GM18498 (cell line): Measurements from ENCODE around the gene NTM.

Experiments
- ATAC-seq: cut with Tn5 transposase; IDR thresholded peaks from one replicate; pipeline ENCODE4 v1.9.1; 2021; ENCODE audit warnings: mild to moderate bottlenecking, moderate library complexity; ENCODE audit not compliant: unreplicated experiment

NTM gene

DNA sequence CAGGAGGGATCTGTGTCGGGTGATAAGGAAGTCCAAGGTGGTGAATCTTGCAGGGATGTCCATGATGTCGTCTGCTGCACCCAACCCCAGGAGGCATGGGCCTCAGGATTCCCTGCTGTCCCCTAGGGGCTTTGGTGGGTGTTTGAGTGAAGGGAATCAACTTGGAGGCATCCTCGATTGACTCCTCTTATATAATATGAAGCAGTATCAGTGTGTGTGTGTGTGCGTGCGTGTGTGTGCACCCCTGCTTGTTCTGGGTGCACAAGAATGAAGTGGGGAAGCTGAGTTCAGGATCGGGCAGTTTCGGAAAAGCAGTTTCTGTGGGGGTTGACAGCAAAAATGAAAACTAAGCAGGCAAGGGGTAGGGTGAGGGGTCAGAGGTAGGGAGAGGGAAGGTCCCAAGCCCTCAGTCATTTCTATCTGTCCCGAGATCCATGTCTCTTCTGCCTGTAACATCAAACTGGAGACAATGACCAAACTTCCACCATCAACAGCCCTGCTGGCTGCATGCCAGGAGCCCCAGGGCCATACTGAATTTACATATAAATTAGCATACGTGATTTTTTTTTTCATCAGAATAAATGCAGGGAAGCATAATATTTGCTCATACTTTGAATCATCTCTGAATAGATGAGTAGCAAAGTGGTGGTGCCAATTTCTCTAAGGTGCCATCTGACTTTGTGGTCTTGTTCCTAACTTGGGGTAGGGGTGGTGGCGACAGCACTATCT lies 2.0 kb downstream of the NTM start:
- no peak for ATAC-seq

DNA sequence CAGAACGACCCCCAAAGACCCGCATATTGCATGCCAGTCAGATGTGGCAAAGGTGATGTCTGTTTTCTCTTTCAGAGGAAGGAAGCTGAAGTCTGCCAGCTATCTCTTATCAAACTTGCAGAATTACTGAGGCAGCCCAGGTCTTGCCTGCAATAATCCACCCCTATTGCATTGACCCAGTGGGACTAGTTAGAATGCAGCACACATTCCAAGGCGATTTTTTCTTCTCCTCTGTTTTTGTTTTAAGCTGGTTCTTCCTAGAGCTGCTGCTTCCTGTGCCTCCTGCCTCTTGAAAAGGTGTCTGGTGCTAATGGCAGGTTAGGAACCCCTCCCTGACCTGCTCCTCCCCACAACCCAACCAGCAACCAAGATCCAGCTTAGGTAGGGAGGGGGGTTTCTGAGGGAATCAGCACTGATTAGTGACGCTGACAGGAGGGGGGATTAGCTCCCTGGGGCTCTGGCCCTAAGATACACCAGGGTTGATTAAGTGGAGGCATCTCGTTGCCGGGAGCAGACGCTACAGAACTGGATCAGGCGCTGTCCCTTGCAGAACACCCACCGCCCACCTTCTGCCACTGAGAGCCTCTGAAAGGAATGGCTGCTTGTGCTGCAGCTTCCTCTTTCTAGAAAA lies 2.8 kb downstream of the NTM start:
- no peak for ATAC-seq

- ATAC-seq, result no peak
These were observed 3.3 kb downstream of the NTM start for GRCh38 chr11:131373756-131374155.

- ATAC-seq, result no peak
These were observed 5.0 kb downstream of the NTM start for GRCh38 chr11:131375421-131375820.

DNA sequence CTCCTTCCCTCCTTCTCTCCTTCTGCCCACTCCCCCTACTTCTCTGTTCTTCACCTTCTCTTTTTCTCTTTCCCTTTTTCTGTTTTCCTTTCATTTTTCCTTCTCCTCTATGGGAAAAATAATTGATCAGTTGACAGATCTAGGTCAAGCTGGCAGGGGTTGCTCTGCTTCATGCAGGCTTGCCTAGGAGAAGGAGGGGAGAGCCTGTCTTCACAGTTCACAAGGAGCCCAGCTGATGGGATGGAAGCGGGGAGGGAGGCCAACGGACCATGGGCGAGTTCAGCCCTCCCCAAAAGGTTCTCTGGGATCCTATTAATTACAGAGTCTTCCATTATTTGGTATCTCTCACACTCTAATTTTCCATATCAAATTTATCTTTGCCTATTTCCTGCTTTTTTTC lies 5.5 kb downstream of the NTM start:
- no peak for ATAC-seq

DNA sequence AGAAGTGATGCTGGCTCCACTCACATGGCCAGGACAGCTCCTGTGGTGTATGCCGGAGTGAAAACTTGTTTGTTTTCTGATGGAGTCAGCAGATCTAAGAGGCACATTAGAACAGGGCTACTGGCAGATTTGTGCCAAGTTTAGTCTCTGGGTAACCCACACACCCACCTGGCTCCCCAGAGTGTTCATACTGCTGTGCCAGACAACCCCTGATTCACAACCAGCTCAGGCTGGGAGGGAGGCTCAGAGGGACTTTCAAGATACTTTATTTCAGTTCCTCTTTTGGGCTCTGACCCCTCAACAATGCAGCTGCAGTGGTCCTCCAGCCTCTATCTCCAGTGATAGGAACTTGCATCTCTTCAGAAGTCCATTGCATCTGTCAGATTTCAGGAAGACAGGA lies 8.5 kb downstream of the NTM start:
- ATAC-seq, result peak; percentile 78

GRCh38 chr11:131385763-131386390 lies 15.5 kb downstream of the NTM start:
- ATAC-seq, result no peak

DNA sequence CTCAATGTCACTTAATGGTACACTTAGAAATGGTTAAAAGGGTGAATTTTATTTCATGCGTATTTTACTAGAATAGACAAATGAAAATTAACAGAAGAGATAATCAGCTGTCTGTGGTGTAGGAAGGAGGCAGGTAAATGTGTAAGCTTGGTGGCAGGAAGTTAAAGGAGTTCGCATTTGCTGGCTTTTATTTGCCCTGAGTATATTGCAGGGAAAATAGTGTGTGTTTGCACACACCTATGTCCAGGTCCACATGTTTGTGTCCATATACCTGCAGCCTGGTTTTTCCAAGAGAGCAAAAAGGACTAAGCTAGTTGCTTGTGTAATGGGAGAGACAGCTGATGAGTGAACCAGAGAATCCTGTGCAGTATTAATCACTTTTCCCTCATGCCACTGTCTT lies 16.0 kb downstream of the NTM start:
- no peak for ATAC-seq

- ATAC-seq, result no peak
These were observed 17.6 kb downstream of the NTM start for GRCh38 chr11:131388030-131388429.

DNA sequence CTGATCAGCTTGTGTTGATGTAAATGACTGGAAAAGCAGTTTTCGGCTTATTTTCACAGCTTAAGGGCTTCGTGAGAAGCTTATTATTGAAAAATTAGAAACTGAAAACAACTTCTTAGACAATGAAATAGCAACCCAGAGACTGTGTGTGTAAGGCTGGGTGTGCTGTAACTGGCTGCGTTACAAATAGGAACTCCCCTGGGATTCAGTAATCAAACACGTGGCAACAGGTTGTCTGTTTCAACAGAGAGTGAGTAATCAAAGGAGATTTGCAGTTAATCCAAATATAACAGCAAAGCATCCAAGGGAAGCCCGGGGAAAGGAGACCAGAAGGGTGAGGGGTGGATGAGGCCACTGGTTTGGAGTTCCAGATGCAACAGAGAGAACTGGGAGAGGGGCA lies 19.2 kb downstream of the NTM start:
- no peak for ATAC-seq

- ATAC-seq, result no peak
These were observed 20.8 kb downstream of the NTM start for GRCh38 chr11:131391176-131391575.

GRCh38 chr11:131392528-131393255 lies 22.3 kb downstream of the NTM start:
- no peak for ATAC-seq

GRCh38 chr11:131393691-131394090 lies 23.3 kb downstream of the NTM start:
- ATAC-seq, result no peak

DNA sequence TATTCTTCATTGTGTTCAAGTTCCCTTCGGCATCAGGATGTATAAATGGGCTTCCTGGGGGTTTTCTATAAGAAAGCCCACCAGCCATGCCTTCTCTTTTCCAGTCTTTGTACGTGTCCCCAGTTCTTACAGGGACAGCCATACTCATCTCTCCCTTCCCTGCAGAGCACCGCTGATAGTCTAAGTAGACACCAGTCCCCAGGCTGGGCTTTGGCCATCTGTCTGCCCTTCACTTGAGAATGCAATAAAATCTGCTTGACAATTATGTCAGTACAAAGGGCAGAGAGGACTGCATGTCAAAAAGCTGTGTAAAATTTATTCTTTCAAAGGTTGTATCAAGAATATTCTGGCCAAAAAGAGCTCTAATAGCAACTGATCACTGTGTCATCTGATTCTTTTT lies 27.3 kb downstream of the NTM start:
- ATAC-seq, result no peak

DNA sequence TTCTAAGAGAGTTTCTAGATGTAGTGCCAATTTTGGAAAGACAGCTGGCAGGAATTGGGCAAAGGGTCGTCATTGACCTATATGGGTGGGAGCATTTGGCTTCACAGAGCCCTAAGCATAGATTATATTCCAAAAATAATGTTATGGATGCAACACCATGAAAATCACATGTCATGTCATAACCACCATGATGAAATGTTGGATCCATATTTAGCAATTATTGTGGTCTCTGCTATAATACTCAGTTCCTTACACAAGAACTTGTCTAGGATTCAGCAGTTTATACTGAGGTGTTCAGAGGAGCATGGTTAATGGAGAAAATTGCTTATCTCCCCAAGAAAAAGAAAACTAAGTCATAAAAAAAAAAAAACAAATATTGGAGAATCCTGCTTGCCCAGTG lies 31.6 kb downstream of the NTM start:
- ATAC-seq, result no peak

DNA sequence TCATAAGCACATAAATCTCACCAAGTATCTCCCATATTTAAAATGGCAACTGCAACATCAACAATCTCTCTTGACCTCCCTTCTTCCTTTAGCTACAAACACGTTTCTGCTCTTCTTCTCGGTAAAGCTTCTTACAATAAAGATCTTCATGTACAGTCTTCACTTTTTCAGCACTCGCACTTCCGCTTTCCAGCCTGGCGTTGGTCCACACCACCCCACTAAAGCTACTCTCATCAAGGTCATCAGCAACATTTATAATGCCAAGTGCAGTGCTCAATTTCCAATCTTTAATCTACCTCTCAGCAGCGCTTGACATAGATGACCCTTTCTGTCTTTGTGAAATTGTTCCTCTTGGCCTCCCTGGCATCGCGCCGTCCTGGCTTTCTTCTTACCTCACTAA lies 33.6 kb downstream of the NTM start:
- ATAC-seq, result no peak

- ATAC-seq, result no peak
These were observed 37.7 kb downstream of the NTM start for GRCh38 chr11:131408025-131408640.

DNA sequence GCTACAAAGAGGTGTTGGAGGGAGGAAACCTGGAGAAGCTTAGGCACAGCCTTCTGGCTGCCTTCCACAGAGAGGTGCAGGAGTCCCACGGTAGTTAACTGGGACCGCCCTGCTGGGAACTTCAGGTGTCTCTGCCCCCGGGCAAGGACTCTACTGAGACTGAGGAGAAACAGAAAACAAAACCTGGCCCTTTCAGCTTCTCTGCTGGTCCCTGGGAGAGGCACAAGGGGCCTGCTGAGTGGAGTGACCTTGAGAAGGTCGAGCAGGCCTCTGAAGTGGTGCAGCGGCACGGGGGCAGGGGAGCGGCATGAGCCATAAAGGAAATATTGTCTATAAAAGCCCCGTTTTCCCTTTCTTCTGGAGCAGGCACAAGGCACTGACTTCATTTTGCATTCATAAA lies 38.9 kb downstream of the NTM start:
- no peak for ATAC-seq

DNA sequence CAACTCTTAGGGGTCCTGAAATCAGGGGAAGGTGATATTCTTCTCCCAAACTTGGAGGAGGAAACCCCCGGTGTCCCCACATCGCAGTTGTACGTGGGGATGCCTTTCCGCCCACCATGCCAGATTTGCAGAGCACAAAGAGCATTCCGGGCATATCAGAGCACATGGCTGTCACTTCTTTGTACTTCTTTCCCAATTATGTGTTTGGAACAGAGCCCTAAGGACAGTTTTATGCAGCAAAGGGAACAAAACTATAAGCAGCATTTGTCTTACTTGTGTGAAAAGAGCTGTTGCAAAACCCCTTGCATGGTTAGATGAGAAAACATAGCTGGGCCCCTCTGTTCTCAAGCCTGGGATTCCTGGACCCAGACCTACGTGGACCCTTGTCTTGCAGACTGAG lies 41.2 kb downstream of the NTM start:
- no peak for ATAC-seq

DNA sequence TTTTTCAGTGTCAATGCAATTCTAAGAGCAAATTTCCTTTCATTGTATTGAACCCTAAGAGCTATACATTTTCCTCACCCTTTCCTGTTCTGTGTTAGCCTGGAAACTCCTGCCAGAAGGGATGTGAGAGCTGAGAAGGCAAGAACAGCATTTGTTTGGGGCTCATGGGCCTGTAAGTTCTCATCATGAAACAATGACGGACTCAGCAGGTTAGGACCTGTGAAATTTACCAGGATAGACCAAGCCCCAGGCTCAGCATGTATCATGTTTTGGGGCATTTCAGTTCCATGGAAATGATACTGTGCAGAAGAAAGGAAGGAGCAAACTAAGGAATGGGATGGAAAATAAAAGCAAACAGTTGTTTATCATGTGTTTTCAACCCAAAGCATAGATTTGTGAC lies 41.6 kb downstream of the NTM start:
- ATAC-seq, result no peak

DNA sequence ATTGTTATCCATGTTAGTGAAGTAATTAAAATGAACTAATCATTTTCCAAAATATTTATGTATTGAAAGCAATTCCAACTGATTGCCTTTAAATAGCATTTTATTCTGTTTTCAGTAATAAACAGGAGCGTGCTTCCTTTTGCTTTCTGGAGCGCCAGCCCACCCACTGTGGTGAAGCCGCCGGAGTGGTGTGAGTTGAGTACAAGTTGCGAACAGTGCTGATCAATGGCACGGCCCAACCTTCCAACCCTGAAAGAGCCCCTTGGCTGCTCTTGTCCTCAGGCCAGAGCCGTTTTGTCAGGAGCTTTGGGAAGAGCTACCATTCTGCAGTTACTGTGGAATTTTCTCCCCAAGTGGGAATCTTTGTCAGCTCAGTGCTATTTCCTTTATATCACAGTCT lies 42.8 kb downstream of the NTM start:
- no peak for ATAC-seq
